Amygdala (tissue), 56 donors: ENCODE results near the gene CHM.
"Not testable (repeated sequence)": the region's sequence is repeated elsewhere in the genome, so short reads cannot be mapped to it uniquely, and the experiment has no call there.

ENCODE experiments used
- DNase-seq, 56 donors: peaks; one replicate each; lab custom pipeline; 2025; lab: John Stamatoyannopoulos, UW

CHM gene, protein sequence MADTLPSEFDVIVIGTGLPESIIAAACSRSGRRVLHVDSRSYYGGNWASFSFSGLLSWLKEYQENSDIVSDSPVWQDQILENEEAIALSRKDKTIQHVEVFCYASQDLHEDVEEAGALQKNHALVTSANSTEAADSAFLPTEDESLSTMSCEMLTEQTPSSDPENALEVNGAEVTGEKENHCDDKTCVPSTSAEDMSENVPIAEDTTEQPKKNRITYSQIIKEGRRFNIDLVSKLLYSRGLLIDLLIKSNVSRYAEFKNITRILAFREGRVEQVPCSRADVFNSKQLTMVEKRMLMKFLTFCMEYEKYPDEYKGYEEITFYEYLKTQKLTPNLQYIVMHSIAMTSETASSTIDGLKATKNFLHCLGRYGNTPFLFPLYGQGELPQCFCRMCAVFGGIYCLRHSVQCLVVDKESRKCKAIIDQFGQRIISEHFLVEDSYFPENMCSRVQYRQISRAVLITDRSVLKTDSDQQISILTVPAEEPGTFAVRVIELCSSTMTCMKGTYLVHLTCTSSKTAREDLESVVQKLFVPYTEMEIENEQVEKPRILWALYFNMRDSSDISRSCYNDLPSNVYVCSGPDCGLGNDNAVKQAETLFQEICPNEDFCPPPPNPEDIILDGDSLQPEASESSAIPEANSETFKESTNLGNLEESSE

DNA sequence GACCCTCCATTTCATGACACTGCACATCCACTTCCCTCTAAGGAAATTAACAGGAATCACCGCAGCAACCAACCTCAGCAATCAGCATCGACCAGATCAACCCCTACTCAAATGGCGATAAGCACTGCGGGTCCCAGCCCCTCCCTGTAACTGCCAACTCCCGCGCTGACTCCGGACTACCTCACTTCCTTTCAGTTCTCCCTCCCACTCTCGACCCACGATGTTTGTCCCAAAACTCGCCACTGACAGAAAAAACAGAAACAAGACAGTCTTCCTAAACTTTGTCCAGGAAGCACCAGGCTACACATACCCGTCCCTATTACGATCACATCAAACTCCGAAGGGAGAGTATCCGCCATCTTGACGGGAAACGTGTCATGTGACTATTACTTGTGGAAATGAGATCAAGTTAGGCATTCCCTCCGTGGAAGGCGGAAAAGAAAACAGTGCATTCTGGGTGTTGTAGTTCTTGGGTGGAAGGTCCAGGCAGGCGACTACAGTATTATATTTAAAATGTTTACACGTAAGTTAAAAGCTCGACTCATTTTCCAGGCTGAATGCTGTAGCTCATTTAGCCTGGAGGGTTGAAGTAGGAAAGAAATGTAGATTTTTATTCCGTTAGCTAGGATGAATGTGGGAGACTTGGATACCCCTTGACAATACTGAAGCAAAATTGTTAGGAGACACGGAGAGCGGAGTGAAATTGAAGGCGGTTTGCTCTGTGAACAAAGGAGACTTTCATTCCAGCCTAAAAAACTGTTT lies at the start of gene CHM:
TSS of gene CHM (minus strand) at position 385 of the 762 bp plus-strand sequence. CDS start at position 359, 26 bp downstream.
- no peak for DNase-seq

- DNase-seq: no peak
Measured at GRCh38 chrX:86078650-86079049, 31.3 kb upstream of the CHM start.

DNA sequence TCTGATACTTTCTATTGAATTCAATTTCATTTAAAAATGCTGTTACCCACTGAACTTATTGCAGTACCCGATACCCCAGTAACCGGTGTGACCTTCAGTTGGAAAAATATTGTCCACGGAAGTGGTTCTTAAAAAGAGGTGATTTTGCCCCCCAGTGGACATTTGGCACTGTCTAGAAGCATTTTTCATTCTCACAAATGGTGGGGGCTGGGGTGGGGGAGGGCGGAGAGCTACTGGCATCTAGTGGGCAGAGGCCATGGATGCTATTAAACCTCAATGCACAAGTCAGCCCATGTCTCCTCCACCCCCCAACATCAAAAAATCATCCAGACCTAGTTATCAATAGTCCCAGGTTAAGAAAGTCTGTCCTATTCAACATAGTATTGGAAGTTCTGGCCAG lies 19.6 kb upstream of the CHM start:
- no peak for DNase-seq

DNA sequence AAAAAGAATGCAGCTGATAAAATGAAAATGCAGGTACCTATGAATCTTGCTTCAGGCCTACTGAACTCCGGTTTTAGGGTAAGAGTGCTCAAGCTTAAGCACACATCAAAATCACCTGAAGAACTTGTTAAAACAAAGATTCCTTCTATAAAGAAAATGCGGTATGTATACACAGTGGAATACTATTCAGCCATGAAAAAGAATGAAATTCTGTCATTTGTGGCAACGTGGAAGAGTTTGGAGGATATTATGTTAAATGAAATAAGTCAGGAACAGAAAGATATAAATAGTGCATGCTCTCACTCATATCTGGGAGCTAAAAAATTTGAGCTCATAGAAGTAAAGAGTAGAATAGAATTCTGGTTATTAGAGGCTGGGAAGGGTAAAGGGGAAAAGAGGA lies 14.0 kb upstream of the CHM start:
- DNase-seq: no peak

DNA sequence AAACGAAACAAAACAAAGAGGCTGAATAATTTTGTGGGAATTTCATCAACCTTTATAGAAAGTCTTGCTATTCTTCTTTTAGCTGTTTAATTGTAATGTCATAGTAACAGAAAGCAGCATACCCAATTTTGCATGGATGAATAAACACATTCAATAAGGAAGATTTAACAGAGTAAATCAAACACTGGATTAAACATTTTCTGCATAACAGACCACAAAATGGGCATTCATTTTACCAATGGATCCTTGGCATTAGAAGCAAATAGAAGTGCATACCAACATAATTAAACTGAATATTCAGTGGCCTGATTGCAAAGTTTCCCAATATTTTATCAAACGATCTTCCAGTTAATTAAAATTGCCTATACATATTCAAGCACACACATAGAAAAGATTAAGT lies 4.4 kb upstream of the CHM start:
- DNase-seq: no peak

DNA sequence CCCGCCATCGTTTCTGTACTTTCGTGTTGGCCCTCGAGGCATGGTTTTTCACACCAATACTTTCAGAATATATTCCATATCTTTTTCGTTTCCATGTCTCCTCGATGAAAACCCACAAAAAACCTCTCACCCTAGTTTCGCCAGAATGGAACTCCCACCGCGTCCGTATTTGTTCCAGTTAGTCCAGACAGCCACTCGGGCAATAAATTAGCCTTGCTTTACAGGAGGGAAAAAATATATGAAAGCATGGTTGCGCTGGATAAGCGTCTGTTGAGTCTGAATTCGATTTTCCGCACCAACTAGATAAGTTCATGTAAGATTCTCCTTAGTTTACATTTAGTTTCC lies 550 bp upstream of the CHM start:
- no peak for DNase-seq

- no peak for DNase-seq
Measured at GRCh38 chrX:86044216-86044615, 3.1 kb downstream of the CHM start.

GRCh38 chrX:86039625-86040568 lies 7.5 kb downstream of the CHM start:
- no peak for DNase-seq

GRCh38 chrX:86033385-86033784 lies 14.0 kb downstream of the CHM start:
- DNase-seq: no peak

DNA sequence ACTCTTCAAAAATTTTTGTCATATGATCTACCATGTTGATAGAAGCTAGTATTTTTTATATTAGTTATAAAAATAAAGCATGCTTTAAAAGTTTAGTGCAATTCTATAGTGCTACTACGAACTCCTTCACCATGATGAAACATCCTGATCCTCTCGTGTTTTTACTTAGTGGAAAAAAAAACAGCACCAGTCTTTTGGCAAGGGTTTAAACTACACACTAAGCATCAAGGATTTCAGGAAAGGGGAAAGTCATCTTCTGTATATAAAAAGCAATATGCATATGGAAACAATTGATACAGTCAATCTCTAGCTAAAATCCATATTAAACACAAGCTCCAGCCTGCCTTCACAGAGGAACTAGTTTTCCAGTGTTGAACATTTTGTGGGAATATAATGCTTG lies 18.7 kb downstream of the CHM start:
- no peak for DNase-seq

DNA sequence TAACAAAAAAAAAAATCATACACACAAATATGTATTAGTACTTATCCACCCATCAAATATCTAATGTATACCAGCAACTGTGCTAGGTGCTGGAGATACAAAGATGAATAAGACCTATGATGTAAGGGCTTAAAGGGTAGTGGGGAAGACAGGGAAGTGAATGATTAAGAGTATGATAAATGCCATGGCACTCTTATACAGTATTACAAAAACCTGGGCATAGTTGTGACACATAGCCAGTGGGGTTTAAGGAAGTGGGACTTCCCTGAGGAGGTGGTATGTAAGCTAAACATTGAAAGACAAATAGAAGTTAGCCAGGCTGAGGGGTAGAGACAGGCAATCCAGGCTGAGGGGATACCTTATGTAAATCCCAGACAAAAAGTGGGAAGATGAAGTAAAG lies 23.5 kb downstream of the CHM start:
- no peak for DNase-seq

GRCh38 chrX:86021652-86022289 lies 25.6 kb downstream of the CHM start:
- DNase-seq: no peak

GRCh38 chrX:86016139-86016538 lies 31.2 kb downstream of the CHM start:
- DNase-seq: no peak

DNA sequence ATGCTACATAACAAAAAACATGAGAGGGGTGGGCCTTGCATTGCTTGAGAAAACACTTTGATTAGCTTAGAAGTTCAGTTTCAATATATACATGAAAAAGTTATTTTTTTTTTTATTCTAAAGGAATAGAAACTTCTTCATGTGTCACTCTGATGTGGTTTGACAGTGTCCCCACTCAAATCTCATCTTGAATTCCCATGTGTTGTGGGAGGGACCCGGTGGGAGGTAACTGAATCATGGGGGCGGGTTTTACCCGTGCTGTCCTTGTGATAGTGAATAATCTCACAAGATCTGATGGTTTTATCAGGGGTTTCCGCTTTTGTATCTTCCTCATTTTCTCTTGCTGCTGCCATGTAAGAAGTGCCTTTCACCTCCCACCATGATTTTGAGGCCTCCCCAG lies 32.4 kb downstream of the CHM start:
- DNase-seq: not testable (repeated sequence)

DNA sequence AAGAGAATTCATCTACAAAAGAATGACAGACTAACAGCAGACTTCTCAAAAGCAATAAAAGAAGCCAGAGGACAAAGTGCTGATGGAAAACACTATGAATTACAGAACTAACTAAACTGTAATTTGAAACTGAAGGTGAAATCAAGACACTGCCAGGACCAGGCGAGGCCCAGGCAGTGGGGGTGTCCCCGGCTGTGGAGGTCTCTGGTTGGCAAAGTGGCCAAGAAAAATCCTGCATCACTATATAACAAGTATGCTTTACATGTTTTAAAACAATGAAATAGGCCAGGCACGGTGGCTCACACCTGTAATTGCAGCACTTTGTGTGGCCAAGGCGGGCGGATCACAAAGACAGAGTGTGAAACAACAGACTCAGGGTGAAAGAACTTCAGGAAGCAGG lies 32.9 kb downstream of the CHM start:
- no peak for DNase-seq

DNA sequence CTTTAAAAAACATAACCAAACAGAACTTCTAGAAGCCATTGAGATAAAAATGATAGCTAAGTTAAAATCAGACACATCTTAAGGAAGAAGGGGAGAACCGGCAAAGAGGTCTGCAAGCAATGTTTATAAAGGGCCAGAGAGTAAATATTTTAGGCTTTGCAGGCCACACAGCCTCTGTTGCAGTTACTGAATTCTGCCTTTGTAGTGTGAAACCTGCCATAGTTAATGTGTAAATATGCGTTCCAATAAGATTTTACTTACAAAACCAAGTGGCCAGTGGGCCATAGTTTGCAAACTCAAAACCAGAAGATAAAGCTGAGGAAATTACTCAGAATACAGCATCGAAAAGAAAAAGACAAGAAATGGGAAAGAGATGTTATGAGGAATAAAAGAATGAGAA lies 33.6 kb downstream of the CHM start:
- no peak for DNase-seq

DNA sequence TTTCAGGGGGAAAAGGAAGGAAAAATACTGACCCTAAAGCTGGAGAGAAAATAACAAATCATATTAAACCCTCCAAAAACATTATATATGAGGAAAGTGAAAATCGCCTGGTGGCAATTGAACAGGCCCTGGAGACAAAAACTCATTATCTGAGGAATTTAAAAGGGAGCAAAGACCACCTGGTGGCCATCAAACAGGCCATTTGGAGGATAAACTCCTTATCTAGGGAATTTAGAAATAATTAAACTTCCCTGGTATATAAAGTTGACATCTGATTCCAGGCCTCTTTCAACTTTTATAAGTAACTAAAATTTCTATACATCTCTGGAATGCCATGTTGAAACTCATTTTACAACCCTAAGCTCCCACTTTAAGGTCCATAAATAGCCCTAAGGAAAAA lies 35.2 kb downstream of the CHM start:
- no peak for DNase-seq

- DNase-seq: not testable (repeated sequence)
Measured at GRCh38 chrX:86009803-86010202, 37.6 kb downstream of the CHM start.

GRCh38 chrX:86007891-86008290 lies 39.5 kb downstream of the CHM start:
- not testable (repeated sequence) for DNase-seq
